ENCODE data around the gene NNAT.

DNA sequence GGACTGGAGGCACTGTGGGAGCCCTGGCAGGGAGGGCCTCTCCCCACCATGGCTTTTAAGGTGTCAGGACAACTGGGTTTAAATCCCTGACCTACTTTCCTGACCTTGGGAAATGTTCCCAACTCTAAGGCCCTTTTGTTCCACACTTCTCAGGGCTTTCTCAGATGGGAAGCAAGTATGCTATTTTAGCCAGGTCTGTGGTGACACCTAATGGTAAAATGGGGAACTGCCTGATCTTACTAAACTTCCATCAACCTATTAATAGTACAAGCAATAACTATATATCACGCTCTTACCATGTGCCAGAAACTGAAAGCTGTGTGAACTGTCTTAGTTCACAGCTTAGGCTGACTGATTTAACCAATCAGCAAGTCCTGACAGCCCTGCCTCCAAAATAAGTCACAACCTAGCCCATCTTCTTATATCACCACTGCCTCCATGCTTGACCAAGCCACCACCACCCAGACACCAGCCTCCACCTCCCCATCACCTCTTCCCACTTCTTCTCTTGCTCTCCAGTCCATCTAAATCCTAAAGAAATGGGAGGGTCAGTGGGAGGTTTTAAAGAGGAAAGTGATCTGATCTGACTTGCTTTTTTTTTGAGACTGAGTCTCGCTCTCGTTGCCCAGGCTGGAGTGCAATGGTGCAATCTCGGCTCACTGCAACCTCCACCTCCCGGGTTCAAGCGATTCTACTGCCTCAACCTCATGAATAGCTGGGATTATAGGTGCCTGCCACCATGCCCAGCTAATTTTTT, 13.5 kb downstream of the NNAT start:
- no peak for TF ChIP-seq POLR2A (IDR thresholded peaks at IDR 0.05)
- TF ChIP-seq, protein P1, sequence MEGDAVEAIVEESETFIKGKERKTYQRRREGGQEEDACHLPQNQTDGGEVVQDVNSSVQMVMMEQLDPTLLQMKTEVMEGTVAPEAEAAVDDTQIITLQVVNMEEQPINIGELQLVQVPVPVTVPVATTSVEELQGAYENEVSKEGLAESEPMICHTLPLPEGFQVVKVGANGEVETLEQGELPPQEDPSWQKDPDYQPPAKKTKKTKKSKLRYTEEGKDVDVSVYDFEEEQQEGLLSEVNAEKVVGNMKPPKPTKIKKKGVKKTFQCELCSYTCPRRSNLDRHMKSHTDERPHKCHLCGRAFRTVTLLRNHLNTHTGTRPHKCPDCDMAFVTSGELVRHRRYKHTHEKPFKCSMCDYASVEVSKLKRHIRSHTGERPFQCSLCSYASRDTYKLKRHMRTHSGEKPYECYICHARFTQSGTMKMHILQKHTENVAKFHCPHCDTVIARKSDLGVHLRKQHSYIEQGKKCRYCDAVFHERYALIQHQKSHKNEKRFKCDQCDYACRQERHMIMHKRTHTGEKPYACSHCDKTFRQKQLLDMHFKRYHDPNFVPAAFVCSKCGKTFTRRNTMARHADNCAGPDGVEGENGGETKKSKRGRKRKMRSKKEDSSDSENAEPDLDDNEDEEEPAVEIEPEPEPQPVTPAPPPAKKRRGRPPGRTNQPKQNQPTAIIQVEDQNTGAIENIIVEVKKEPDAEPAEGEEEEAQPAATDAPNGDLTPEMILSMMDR (IDR thresholded peaks at IDR 0.05) = peak; percentile 77 to 93 (median 81)
- no peak for TF ChIP-seq EP300 (IDR thresholded peaks at IDR 0.05)

Data from sigmoid colon (tissue), 4 donors.